ENCODE results near the gene UBN2. TPM values are rescaled to one million over a fixed set of nuclear protein-coding genes. Genes with fewer than 3 reads are reported as not detected.

The UBN2 gene
- total RNA-seq, 1 donor from 2014 or later, result 31.7 TPM

DNA sequence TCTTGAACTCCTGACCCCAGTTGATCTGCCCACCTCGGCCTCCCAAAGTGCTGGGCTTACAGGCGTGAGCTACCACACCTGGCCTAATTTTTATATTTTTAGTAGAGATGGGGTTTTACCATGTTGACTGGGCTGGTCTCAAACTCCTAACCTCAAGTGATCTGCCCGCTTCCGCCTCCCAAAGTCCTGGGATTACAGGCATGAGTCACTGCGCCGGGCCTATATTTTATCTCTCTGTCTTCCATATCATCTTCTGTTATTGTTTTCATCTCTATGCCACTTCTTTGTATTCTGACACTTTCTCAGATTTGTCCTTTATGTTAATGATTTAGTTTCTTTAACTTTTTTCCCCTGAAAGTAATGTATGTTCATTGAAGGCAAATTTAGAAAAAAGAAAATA is 55.1 kb downstream of the UBN2 start:
- H3K4me1 Mint-ChIP-seq (ENCODE audit: unreplicated experiment), result no peaks in the 10 kb centered on the region
- no peak overlapping the region for H3K4me3 Mint-ChIP-seq
- TF ChIP-seq, protein P1, sequence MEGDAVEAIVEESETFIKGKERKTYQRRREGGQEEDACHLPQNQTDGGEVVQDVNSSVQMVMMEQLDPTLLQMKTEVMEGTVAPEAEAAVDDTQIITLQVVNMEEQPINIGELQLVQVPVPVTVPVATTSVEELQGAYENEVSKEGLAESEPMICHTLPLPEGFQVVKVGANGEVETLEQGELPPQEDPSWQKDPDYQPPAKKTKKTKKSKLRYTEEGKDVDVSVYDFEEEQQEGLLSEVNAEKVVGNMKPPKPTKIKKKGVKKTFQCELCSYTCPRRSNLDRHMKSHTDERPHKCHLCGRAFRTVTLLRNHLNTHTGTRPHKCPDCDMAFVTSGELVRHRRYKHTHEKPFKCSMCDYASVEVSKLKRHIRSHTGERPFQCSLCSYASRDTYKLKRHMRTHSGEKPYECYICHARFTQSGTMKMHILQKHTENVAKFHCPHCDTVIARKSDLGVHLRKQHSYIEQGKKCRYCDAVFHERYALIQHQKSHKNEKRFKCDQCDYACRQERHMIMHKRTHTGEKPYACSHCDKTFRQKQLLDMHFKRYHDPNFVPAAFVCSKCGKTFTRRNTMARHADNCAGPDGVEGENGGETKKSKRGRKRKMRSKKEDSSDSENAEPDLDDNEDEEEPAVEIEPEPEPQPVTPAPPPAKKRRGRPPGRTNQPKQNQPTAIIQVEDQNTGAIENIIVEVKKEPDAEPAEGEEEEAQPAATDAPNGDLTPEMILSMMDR (conservative IDR thresholded peaks at IDR 0.05), result no peak
- no peaks in the 10 kb centered on the region for H3K9me3 Mint-ChIP-seq
- no peaks in the 10 kb centered on the region for H3K27me3 Mint-ChIP-seq
- peaks cover 33% of the 10 kb centered on the region for H3K36me3 Mint-ChIP-seq
- H3K27ac Mint-ChIP-seq, result no peak overlapping the region
- DNase-seq (ENCODE audit: extremely low spot score, unreplicated experiment), result no peak

DNA sequence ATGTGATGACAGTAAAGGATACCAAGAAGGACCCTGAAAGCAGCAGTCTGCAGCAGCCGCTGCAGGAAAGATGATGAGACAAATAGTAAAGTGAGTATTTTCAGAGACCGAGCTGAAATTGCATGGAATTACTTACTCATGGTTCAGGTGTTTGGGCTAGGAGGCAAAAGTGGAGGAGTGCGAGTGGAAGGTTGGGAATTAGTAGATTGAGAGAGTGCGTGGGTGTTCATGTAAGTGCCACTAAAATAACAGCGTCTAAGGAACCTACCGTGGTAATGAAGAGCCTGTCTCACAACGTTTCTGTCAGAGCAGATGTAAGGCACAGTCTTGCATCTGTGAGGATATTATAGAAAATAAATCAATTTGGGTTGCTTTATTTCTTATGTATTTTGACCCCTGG is 61.8 kb downstream of the UBN2 start:
- Mint-ChIP-seq H3K9me3 (no peaks in the 10 kb centered on the region), H3K27me3 (no peaks in the 10 kb centered on the region), H3K4me1 (ENCODE audit: unreplicated experiment) (peaks cover 10% of the 10 kb centered on the region), H3K36me3 (peaks cover 12% of the 10 kb centered on the region), H3K4me3 (no peak overlapping the region), H3K27ac (peak overlapping the region; percentile 3)
- TF ChIP-seq, protein P1 (conservative IDR thresholded peaks at IDR 0.05), result no peak
- DNase-seq (ENCODE audit: extremely low spot score, unreplicated experiment), result no peak

DNA sequence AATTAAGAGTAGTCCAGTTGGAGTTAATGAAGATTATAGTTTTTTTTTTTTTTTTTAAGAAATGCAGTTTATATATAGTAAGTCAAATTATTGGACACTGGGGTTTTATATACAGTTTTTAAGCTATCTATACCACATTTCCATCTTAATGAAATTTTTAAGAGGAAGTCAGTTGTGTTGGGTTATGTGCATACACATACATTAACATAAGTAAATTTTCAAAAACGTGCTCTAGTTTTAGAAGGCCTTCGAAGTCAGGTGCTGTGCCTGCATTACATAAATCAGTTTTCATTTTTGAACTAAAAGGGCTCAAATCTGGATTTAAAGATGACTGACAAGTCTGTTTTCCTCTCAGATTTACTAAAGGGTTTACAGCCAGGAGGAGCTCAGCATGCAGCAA is 62.5 kb downstream of the UBN2 start:
- H3K36me3 Mint-ChIP-seq, result peaks cover 6% of the 10 kb centered on the region
- H3K4me1 Mint-ChIP-seq (ENCODE audit: unreplicated experiment), result peaks cover 12% of the 10 kb centered on the region
- TF ChIP-seq, protein P1 (conservative IDR thresholded peaks at IDR 0.05), result no peak
- H3K9me3 Mint-ChIP-seq, result no peaks in the 10 kb centered on the region
- H3K27ac Mint-ChIP-seq, result no peak overlapping the region
- H3K27me3 Mint-ChIP-seq, result no peaks in the 10 kb centered on the region
- H3K4me3 Mint-ChIP-seq, result no peak overlapping the region
- DNase-seq (ENCODE audit: extremely low spot score, unreplicated experiment), result no peak

DNA sequence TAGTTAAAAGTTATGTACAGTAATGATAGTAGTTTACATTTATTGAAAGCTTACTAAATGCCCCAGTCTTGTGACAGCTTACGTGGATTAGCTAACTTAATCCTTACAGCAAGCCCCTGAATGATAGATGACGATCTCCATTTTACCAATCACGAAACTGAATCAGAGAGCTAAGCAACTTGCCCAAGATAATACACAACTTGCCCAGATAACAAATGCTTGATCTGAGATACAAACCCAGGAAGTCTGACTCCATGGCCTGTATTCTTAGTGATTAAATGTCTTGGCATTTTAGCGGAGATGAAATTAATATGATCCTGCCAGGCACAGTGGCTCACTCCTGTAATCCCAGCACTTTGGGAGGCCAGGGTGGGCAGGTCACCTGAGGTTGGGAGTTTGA is 63.2 kb downstream of the UBN2 start:
- DNase-seq (ENCODE audit: extremely low spot score, unreplicated experiment), result no peak
- Mint-ChIP-seq H3K27ac (no peak overlapping the region), H3K27me3 (no peaks in the 10 kb centered on the region), H3K36me3 (peaks cover 6% of the 10 kb centered on the region), H3K9me3 (no peaks in the 10 kb centered on the region), H3K4me3 (no peak overlapping the region), H3K4me1 (ENCODE audit: unreplicated experiment) (peaks cover 12% of the 10 kb centered on the region)
- TF ChIP-seq, protein P1 (conservative IDR thresholded peaks at IDR 0.05), result no peak

DNA sequence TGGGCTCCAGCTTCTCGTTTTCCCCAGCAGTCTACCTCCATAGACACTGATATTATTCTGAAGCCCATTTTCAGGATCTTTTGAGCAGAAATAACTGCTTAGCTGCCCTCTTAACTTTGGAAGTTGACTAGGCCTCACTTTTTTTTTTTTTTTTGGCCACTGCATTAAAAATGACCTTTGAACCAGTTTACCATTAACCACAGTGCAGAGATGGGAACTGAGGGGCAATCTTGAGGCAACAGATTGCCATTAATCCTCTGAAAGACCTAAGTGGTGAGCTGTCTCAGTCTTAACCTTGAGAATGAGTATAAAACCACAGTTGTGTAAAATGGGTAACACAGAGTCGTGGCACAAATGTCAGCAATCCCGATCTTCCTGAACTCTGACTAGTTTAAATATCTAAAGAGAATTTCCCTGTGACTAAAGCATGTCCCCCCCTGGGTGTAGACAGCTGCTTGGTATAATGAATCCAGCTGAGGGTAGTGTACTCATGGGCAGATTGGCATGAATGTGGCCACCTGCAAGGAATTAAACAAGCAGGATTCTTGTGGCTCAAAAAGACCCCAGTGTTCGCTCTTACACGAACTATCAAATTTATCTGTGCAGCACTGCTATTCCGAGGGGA is 64.0 kb downstream of the UBN2 start:
- no peaks in the 10 kb centered on the region for H3K27me3 Mint-ChIP-seq
- H3K27ac Mint-ChIP-seq, result no peak overlapping the region
- H3K4me1 Mint-ChIP-seq (ENCODE audit: unreplicated experiment), result peaks cover 12% of the 10 kb centered on the region
- TF ChIP-seq, protein P1 (conservative IDR thresholded peaks at IDR 0.05), result no peak
- no peak overlapping the region for H3K4me3 Mint-ChIP-seq
- H3K36me3 Mint-ChIP-seq, result peaks cover 6% of the 10 kb centered on the region
- no peak for DNase-seq (ENCODE audit: extremely low spot score, unreplicated experiment)
- no peaks in the 10 kb centered on the region for H3K9me3 Mint-ChIP-seq

DNA sequence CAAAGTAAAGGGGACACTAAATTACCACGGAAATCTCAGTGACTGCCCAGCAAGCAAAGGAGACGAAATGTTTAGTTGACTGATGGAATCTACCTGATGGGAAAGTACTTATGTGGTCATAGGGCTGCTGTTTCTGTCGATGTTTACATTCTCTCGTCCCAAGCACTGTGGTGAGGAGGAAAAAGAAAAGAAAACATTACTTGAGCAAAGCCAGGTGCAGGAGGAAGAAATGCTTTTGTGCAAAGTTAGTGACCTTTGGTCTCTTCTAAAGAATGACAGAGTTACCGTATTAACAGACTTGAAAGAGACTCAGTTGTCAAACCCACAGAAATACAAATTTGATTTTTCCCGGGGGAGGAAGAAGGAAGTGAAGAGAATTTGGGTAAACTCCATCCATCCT is 66.8 kb downstream of the UBN2 start:
- H3K4me3 Mint-ChIP-seq, result no peak overlapping the region
- H3K27me3 Mint-ChIP-seq, result no peaks in the 10 kb centered on the region
- no peak overlapping the region for H3K27ac Mint-ChIP-seq
- peaks cover 12% of the 10 kb centered on the region for H3K4me1 Mint-ChIP-seq (ENCODE audit: unreplicated experiment)
- no peaks in the 10 kb centered on the region for H3K9me3 Mint-ChIP-seq
- TF ChIP-seq, protein P1 (conservative IDR thresholded peaks at IDR 0.05), result no peak
- DNase-seq (ENCODE audit: extremely low spot score, unreplicated experiment), result no peak
- peaks cover 6% of the 10 kb centered on the region for H3K36me3 Mint-ChIP-seq

All from type B pancreatic cell (in vitro differentiated cells).